ENCODE measurements around the gene CARS2. TPM values are rescaled to one million over a fixed set of nuclear protein-coding genes. Genes with fewer than 3 reads are reported as not detected.

Gene CARS2
- total RNA-seq, 2 experiments from 2014 or later: 78.9 to 84.8 TPM

DNA sequence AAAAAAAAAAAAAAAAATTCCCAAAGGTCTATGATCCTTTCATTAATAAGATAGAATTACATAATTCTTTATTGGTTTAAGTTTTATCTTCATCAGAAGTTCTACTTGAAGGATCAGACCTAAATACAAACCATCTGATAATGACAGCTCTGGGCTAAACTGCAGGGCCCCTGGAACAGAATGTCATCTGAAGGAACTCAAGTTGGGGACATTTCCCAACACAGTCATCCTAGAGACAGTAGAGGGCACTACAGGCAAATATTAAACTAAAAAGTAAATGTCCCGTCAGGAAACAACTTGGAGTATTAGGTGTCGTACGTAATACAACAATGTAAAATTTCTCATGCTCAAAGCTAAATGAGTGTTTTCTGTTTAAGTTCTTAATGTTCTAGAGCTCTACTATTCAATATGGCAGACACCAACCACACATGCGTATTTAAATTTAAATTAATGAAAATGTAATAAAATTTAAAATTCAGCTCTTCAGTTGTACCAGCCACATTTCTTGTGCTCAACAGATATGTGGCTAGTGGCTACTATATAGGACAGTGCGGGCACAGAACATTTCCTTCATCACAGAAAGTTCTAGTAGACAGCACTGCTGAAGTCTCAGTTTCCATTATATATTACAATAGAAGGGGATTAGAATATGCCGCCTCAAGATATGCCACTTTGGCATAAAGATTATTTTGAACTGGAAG is 112.3 kb downstream of the CARS2 start:
- no peak overlapping the region for H3K27ac Mint-ChIP-seq
- POLR2A ChIA-PET: interaction anchor here (0.9 kb wide), 1 partner anchor 17 kb away, joined by 3 read pairs; no protein-coding TSS in a partner anchor
- H3K4me3 Mint-ChIP-seq: no peak overlapping the region
- DNase-seq (no peak), ATAC-seq (ENCODE audit: low read depth) (peak; percentile 58)
- H3K27me3 Mint-ChIP-seq: peaks cover 19% of the 10 kb centered on the region
- H3K9me3 Mint-ChIP-seq: no peaks in the 10 kb centered on the region
- H3K36me3 Mint-ChIP-seq: no peaks in the 10 kb centered on the region
- H3K4me1 Mint-ChIP-seq: peaks cover 3% of the 10 kb centered on the region

DNA sequence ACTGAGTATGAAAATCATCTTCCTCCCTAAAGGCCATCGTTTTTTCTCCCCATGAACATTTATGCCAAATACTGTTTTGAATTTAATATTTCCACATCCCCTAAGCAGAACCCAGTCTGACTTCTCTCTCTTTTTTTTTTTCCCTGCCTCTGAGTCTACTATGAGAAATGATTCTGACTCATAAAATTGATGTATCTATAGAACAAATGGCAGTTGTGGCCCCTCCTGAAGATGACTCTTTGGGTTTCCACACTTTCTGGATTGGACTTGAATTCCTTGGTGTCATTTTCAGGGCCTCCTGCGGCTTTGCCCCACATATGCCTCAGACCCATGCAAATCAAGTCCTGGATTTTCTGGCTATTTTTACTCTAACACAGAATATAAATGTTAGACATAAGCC is 113.3 kb downstream of the CARS2 start:
- H3K36me3 Mint-ChIP-seq: no peaks in the 10 kb centered on the region
- H3K27ac Mint-ChIP-seq: no peak overlapping the region
- H3K4me3 Mint-ChIP-seq: no peak overlapping the region
- peaks cover 19% of the 10 kb centered on the region for H3K27me3 Mint-ChIP-seq
- peaks cover 3% of the 10 kb centered on the region for H3K4me1 Mint-ChIP-seq
- no peak for ATAC-seq (ENCODE audit: low read depth)
- DNase-seq: no peak
- H3K9me3 Mint-ChIP-seq: no peaks in the 10 kb centered on the region
- POLR2A ChIA-PET: no interaction called here

Other genes with a start within 250 kb of the CARS2 start
- 1 to 10 TPM; 8.8 to 9.9 TPM for gene RAB20, start 144.4 kb downstream of the CARS2 start, total RNA-seq
- 10 to 100 TPM; 31.3 TPM for gene NAXD, start 90.6 kb downstream of the CARS2 start, total RNA-seq
- 10 to 100 TPM; 19.5 to 21.1 TPM for gene ING1, start 7.6 kb upstream of the CARS2 start, total RNA-seq
- 100 to 1,000 TPM; 117 to 119 TPM for gene ANKRD10, start 209.0 kb upstream of the CARS2 start, total RNA-seq